ENCODE data around the gene C2CD3. TPM values are rescaled to one million over a fixed set of nuclear protein-coding genes. Genes with fewer than 3 reads are reported as not detected.

Gene C2CD3
- total and polyA plus RNA-seq, 4 donors = 3.1 to 14.5 (median 6.7) TPM

DNA sequence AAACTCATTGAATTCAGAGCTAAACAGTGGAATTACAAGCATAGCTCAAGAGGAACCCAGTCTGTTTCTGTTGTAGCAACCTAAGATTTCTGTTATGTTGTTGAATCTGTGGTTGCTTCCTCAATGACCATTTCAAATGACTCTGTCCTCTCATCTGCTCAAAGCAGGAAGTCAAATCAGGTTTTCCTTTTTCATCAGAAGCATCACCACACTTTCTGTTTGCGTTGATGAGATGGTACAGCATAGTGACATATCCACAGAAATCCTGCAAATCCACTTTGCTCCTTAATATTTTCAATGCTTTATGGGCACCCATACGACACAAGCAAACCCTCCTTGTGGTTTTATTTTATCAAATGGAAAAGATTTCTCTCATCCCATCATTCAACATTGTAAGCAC, 175.6 kb downstream of the C2CD3 start:
- no peak for DNase-seq (ENCODE audit: low spot score)
- Histone ChIP-seq H3K36me3 (ENCODE audit: control insufficient read depth in 4 of 4, insufficient read depth in 3 of 4, low read depth in 1 of 4, low read length in 3 of 4) (no peaks in the 10 kb centered on the region), H3K9me3 (ENCODE audit: control insufficient read depth in 4 of 4, low read length in 3 of 4) (no peaks in the 10 kb centered on the region), H3K27me3 (ENCODE audit: control insufficient read depth in 4 of 4, insufficient read depth in 4 of 4, low read length in 3 of 4) (no peaks in the 10 kb centered on the region), H3K4me1 (ENCODE audit: control insufficient read depth in 4 of 4, insufficient read depth in 4 of 4, low read length in 3 of 4) (no peaks in the 10 kb centered on the region), H3K4me3 (ENCODE audit: low read depth in 1 of 3, low read length in 3 of 3) (no peak overlapping the region), H3K27ac (ENCODE audit: low read depth in 1 of 2, low read length in 2 of 2) (no peak overlapping the region), H3K9ac (ENCODE audit: low read depth in 1 of 2, low read length in 2 of 2) (no peak overlapping the region)
- 62% methylated on average over 2 of the region's 2 CpGs for WGBS
- TF ChIP-seq, protein P1, sequence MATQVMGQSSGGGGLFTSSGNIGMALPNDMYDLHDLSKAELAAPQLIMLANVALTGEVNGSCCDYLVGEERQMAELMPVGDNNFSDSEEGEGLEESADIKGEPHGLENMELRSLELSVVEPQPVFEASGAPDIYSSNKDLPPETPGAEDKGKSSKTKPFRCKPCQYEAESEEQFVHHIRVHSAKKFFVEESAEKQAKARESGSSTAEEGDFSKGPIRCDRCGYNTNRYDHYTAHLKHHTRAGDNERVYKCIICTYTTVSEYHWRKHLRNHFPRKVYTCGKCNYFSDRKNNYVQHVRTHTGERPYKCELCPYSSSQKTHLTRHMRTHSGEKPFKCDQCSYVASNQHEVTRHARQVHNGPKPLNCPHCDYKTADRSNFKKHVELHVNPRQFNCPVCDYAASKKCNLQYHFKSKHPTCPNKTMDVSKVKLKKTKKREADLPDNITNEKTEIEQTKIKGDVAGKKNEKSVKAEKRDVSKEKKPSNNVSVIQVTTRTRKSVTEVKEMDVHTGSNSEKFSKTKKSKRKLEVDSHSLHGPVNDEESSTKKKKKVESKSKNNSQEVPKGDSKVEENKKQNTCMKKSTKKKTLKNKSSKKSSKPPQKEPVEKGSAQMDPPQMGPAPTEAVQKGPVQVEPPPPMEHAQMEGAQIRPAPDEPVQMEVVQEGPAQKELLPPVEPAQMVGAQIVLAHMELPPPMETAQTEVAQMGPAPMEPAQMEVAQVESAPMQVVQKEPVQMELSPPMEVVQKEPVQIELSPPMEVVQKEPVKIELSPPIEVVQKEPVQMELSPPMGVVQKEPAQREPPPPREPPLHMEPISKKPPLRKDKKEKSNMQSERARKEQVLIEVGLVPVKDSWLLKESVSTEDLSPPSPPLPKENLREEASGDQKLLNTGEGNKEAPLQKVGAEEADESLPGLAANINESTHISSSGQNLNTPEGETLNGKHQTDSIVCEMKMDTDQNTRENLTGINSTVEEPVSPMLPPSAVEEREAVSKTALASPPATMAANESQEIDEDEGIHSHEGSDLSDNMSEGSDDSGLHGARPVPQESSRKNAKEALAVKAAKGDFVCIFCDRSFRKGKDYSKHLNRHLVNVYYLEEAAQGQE (IDR thresholded peaks at IDR 0.05) = no peak
- TF ChIP-seq NR2F2 (IDR thresholded peaks at IDR 0.05) (no peak), EGR1 (IDR thresholded peaks at IDR 0.05; ENCODE audit: low read depth in 2 of 2) (no peak), HNF4A (conservative IDR thresholded peaks at IDR 0.05) (no peak)
- TF ChIP-seq, protein P2, sequence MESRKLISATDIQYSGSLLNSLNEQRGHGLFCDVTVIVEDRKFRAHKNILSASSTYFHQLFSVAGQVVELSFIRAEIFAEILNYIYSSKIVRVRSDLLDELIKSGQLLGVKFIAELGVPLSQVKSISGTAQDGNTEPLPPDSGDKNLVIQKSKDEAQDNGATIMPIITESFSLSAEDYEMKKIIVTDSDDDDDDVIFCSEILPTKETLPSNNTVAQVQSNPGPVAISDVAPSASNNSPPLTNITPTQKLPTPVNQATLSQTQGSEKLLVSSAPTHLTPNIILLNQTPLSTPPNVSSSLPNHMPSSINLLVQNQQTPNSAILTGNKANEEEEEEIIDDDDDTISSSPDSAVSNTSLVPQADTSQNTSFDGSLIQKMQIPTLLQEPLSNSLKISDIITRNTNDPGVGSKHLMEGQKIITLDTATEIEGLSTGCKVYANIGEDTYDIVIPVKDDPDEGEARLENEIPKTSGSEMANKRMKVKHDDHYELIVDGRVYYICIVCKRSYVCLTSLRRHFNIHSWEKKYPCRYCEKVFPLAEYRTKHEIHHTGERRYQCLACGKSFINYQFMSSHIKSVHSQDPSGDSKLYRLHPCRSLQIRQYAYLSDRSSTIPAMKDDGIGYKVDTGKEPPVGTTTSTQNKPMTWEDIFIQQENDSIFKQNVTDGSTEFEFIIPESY (IDR thresholded peaks at IDR 0.05) = no peak
- TF ChIP-seq, protein P3, sequence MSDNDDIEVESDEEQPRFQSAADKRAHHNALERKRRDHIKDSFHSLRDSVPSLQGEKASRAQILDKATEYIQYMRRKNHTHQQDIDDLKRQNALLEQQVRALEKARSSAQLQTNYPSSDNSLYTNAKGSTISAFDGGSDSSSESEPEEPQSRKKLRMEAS (IDR thresholded peaks at IDR 0.05) = no peak

DNA sequence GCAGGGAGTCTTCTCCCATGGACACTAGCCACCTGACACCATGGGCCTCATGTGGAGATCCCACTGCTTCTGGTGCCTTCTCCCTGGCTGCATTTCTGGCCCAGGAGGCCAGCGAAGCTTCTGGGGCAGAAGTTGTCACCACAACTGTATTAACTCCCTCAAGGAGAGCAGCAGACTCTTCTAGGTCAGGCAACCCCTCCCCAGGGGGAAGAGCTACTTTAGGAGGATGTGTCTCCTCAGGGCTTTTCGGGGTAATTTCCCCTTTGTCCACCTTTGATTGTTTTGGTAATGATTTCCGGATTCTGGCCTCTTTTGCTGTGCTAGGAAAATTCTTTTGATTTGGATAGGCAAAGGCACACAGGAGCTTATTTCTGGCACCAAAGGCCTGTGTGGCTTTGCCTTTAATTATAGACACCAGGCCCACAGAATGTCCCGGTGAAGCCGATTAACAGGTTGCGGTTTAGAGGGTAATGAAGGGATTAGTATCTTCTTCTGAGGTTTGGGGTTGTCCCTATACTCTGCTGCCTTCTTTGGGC, 179.3 kb downstream of the C2CD3 start:
- Histone ChIP-seq H3K9me3 (ENCODE audit: control insufficient read depth in 4 of 4, low read length in 3 of 4) (no peaks in the 10 kb centered on the region), H3K27ac (ENCODE audit: low read depth in 1 of 2, low read length in 2 of 2) (no peak overlapping the region), H3K27me3 (ENCODE audit: control insufficient read depth in 4 of 4, insufficient read depth in 4 of 4, low read length in 3 of 4) (no peaks in the 10 kb centered on the region), H3K36me3 (ENCODE audit: control insufficient read depth in 4 of 4, insufficient read depth in 3 of 4, low read depth in 1 of 4, low read length in 3 of 4) (no peaks in the 10 kb centered on the region), H3K4me3 (ENCODE audit: low read depth in 1 of 3, low read length in 3 of 3) (no peak overlapping the region), H3K9ac (ENCODE audit: low read depth in 1 of 2, low read length in 2 of 2) (no peak overlapping the region), H3K4me1 (ENCODE audit: control insufficient read depth in 4 of 4, insufficient read depth in 4 of 4, low read length in 3 of 4) (no peaks in the 10 kb centered on the region)
- WGBS = 92% methylated on average over 6 of the region's 6 CpGs
- no peak for TF ChIP-seq YY1 (IDR thresholded peaks at IDR 0.05)
- TF ChIP-seq, protein P2 (IDR thresholded peaks at IDR 0.05) = no peak
- TF ChIP-seq GABPA (IDR thresholded peaks at IDR 0.05 in 1 of 2, conservative IDR thresholded peaks at IDR 0.05 in 1 of 2) = no peak
- TF ChIP-seq EGR1 (IDR thresholded peaks at IDR 0.05; ENCODE audit: low read depth in 2 of 2) = no peak
- TF ChIP-seq FOXA2 (IDR thresholded peaks at IDR 0.05) = no peak
- TF ChIP-seq HNF4A (conservative IDR thresholded peaks at IDR 0.05) = no peak
- no peak for TF ChIP-seq HNF4G (IDR thresholded peaks at IDR 0.05)
- TF ChIP-seq NR2F2 (IDR thresholded peaks at IDR 0.05) = no peak
- TF ChIP-seq, protein P3 (IDR thresholded peaks at IDR 0.05) = no peak
- TF ChIP-seq RAD21 (IDR thresholded peaks at IDR 0.05) = no peak
- TF ChIP-seq TAF1 (conservative IDR thresholded peaks at IDR 0.05) = no peak
- no peak for TF ChIP-seq JUND (IDR thresholded peaks at IDR 0.05)
- TF ChIP-seq, protein P1 (IDR thresholded peaks at IDR 0.05) = no peak
- TF ChIP-seq FOXA1 (IDR thresholded peaks at IDR 0.05) = no peak
- no peak for TF ChIP-seq RXRA (IDR thresholded peaks at IDR 0.05)
- no peak for TF ChIP-seq SP1 (IDR thresholded peaks at IDR 0.05)
- TF ChIP-seq, protein P4, sequence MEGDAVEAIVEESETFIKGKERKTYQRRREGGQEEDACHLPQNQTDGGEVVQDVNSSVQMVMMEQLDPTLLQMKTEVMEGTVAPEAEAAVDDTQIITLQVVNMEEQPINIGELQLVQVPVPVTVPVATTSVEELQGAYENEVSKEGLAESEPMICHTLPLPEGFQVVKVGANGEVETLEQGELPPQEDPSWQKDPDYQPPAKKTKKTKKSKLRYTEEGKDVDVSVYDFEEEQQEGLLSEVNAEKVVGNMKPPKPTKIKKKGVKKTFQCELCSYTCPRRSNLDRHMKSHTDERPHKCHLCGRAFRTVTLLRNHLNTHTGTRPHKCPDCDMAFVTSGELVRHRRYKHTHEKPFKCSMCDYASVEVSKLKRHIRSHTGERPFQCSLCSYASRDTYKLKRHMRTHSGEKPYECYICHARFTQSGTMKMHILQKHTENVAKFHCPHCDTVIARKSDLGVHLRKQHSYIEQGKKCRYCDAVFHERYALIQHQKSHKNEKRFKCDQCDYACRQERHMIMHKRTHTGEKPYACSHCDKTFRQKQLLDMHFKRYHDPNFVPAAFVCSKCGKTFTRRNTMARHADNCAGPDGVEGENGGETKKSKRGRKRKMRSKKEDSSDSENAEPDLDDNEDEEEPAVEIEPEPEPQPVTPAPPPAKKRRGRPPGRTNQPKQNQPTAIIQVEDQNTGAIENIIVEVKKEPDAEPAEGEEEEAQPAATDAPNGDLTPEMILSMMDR (IDR thresholded peaks at IDR 0.05; ENCODE audit: low read depth, low read length, missing input control) = no peak
- DNase-seq (ENCODE audit: low spot score) = no peak

Measured in liver (tissue), 9 donors.